H1 (cell line): ENCODE measurements around the gene HMGCL. TPM values are rescaled to one million over a fixed set of nuclear protein-coding genes. Genes with fewer than 3 reads are reported as not detected.

ENCODE experiments used
- ATF2 ChIP-seq: IDR thresholded peaks from 2 replicates; pipeline ENCODE4 v1.6.1; 2012; ENCODE audit warnings: low read length, inconsistent platforms
- BACH1 ChIP-seq: IDR thresholded peaks from 2 replicates; pipeline ENCODE4 v1.6.1; 2012; ENCODE audit warnings: low read length, improper control_type of control experiment
- CBX8 ChIP-seq: fragments of 300-800, 300-1000 bp; sonication (generic); IDR thresholded peaks from 2 replicates; pipeline ENCODE4 v1.7.1; 2016; ENCODE audit warnings: low read depth, low read length, borderline replicate concordance
- CEBPB ChIP-seq: IDR thresholded peaks from 2 replicates; pipeline ENCODE4 v1.6.1; 2012; ENCODE audit warnings: low read depth, low read length
- CHD7 ChIP-seq: fragments of 300-600 bp; sonication (generic); IDR thresholded peaks from 2 replicates; pipeline ENCODE4 v1.7.1; 2012; ENCODE audit warnings: low read length, moderate library complexity, mild to moderate bottlenecking, inconsistent platforms; ENCODE audit not compliant: insufficient replicate concordance
- CREB1 ChIP-seq: IDR thresholded peaks from 2 replicates; pipeline ENCODE4 v1.6.1; 2012; ENCODE audit warnings: inconsistent platforms
- MAX ChIP-seq: IDR thresholded peaks from 2 replicates; pipeline ENCODE4 v1.6.1; 2012; ENCODE audit warnings: inconsistent platforms
- SAP30 ChIP-seq: fragments of 300-600 bp; sonication (generic); IDR thresholded peaks from 2 replicates; pipeline ENCODE4 v1.7.1; 2012; ENCODE audit warnings: low read length, moderate library complexity, mild to moderate bottlenecking, inconsistent platforms; ENCODE audit not compliant: insufficient read depth, insufficient replicate concordance
- TCF12 ChIP-seq: IDR thresholded peaks from 2 replicates; pipeline ENCODE4 v1.6.1; 2011; ENCODE audit warnings: low read depth, mild to moderate bottlenecking, low read length
- polyA plus RNA-seq, 7 experiments: library from polyadenylated mRNA; depleted of rRNA in 3 of 7; stranded (reverse) in 5 of 7; unstranded in 2 of 7; fragments of >200 nt in 5 of 7; fragments of 200-250 nt in 2 of 7; gene quantifications; 1 replicate in 5 of 7; 2 replicates in 1 of 7; 4 replicates in 1 of 7; pipeline versions ENCODE4 v1.2.1 to v1.2.3, GENCODE V29; 2011 to 2013; ENCODE audit warnings: missing spikeins in 2 of 7, mixed read lengths in 2 of 7
- total RNA-seq: library from RNA; stranded (reverse); fragmentation: NEBNext Ultra II Directional; extraction: Animal tissue kit (Norgen Biotek cat#: 25700); gene quantifications from 2 replicates; pipeline ENCODE4 v1.2.1, GENCODE V29; 2021

HMGCL gene
- total and polyA plus RNA-seq, 2 of the 8 experiments (the other 6 are each of a cell fraction or from before 2014, with no cell fraction given) = 13.7 to 19.5 TPM

GRCh38 chr1:23801876-23802275, 23.4 kb downstream of the HMGCL start (continued):
- TF ChIP-seq CHD7 (no peak), BACH1 (no peak), SAP30 (no peak), TCF12 (no peak), MAX (no peak), CEBPB (no peak), CREB1 (no peak), CBX8 (no peak), ATF2 (no peak)
